ENCODE results near the gene NDRG4.

Gene NDRG4

DNA sequence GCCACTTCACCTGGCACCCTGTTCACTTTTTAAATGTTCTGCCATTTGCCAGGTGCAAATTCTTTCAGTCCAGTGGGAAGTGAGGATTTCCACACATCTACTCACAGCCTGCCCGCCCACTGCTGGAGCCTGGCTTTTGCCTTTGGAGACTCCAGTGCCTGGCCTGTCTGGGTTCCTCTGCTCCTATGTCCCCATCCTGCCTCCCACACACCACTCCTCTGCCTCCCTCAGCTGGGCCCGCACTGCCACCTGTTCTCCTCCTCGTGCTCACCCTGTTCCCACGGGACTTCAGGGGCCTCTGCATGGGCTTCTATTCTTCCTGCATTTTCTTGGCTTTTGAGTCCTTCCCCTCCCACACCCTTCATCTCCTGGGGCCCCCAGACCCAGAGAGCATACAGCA, 7.9 kb upstream of the NDRG4 start:
- no peak for DNase-seq (ENCODE audit: low read depth in 1 of 2, low spot score in 1 of 2)
- no peak for TF ChIP-seq JUND (IDR thresholded peaks at IDR 0.05; ENCODE audit: low read depth)
- in situ Hi-C loops (cut with HindIII; ENCODE audit: low pct_unique_long_range_greater_than_20kb, low sequenced_read_pairs), result no loop called here

DNA sequence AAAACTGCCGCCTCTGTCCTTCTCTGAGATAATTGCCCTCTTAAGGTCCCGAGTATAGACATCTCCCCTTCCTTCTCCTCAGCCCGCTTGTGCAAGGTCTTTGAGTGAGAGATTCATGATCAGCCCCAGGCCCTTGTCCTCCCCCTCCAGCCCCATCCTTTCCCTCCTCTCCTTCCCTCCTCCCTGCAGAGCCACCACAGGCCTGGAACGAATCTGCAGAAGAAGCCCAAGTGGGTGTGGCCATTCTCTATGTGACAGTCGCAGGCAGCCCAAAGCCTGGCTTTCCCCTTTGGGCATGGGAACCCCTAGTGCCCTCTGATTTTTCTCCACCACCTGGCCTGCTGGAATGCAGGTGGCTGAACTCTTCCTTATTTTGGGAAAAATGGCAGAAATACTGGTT, 7.2 kb upstream of the NDRG4 start:
- TF ChIP-seq JUND (IDR thresholded peaks at IDR 0.05; ENCODE audit: low read depth), result no peak
- in situ Hi-C loops (cut with HindIII; ENCODE audit: low pct_unique_long_range_greater_than_20kb, low sequenced_read_pairs), result no loop called here
- DNase-seq (ENCODE audit: low read depth in 1 of 2, low spot score in 1 of 2), result no peak

DNA sequence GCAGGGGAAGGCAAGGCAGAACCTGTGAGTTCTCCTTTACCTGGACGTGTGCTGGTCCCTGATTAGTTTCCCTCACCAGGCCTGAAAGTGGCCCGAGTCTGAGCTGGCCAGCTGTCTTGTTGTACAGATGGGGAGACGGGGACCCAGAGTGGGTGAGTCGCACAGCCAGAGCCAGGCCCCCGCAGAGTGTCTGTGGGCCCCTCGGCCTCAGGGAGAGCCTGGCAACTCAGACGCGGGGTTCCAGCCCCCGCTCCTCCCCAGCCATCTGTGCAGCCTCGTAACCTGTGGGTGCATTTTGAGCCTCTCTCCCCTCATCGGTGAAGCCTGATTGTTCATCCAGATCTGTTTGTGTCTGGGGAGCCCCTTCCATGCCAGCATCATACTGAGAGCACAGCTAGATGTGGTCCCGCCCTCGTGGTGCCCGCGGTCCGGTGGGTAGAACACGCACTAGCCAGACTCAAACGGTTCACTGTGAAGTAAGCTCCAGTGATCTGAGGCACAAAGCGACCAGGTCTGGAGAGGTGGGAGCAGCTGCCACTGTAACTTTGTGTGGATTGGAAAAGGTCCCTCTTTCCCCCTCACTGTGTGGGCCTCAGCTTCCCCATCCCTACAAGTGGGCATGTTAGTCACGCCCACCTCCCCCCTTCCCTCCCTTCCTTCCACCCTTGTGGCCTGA, 6.0 kb upstream of the NDRG4 start:
- DNase-seq (ENCODE audit: low read depth in 1 of 2, low spot score in 1 of 2), result no peak
- TF ChIP-seq JUND (IDR thresholded peaks at IDR 0.05; ENCODE audit: low read depth), result no peak
- in situ Hi-C loops (cut with HindIII; ENCODE audit: low pct_unique_long_range_greater_than_20kb, low sequenced_read_pairs), result no loop called here

DNA sequence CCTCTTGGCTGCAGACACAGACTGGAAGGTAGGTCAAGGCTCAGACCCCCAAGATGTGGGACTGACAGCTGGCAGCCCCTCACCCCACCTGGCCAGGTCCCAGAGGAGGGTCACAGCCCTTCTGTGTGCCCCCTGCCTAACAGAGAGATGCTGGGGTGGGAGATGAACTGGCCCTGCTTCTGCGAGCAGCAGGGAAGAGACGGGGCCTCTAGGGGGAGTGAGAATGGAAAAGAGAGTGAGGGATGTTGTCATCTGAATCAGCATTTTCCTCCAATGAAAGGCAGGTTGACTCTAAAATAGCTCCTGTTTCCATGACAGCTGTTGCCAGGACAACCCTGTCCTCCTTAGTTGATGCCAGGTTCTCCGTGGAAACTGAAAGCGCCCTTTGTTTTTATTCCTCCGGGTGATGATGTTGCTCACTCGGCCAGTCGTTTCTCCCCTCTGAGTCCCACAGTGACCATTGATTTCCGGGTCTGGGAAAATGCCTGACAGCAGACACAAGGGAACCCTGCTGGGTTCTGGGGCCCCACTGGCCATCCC, 4.9 kb upstream of the NDRG4 start:
- in situ Hi-C loops (cut with HindIII; ENCODE audit: low pct_unique_long_range_greater_than_20kb, low sequenced_read_pairs), result no loop called here
- no peak for TF ChIP-seq JUND (IDR thresholded peaks at IDR 0.05; ENCODE audit: low read depth)
- DNase-seq (ENCODE audit: low read depth in 1 of 2, low spot score in 1 of 2), result peak; percentile 62 to 92

DNA sequence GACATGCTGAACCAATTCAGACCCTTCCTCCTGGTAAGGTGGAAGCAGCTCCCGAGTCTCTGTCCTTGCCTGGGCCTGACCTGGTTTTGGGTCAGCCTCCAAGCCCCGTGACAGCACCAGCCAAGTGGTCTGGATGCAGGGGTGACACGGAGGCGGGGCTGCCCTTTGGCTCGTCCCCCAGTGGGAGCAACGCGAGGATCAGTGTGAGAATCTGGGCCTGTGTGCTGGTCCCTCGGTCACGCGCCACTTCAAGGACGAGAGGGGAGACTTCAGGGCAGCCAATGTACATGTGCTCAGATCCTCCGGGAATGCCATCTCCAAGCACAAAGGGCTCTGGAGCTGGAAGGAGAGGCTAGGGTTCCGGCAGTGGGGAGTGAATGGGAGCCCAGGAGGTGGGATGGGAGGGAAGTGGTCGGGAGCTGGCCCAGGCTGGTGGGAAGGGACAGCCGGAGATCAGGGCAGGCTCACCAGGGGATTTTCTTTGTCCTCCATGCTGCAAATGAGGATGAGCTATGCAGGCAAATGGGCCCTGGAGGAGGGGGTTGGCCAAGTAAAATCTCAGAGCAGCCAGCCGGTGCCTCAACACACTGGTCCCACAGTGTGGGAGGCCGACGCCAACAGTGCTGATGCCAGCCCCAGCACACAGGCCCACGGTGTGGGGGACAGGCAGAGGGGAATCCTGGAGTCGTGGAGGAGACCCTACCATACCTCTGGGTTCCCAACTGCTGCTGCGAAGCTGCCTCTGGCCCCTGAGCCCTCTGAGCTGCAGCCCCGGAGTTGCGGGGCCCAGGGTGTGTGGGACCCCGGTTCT, 4.2 kb upstream of the NDRG4 start:
- no peak for DNase-seq (ENCODE audit: low read depth in 1 of 2, low spot score in 1 of 2)
- in situ Hi-C loops (cut with HindIII; ENCODE audit: low pct_unique_long_range_greater_than_20kb, low sequenced_read_pairs), result no loop called here
- no peak for TF ChIP-seq JUND (IDR thresholded peaks at IDR 0.05; ENCODE audit: low read depth)

DNA sequence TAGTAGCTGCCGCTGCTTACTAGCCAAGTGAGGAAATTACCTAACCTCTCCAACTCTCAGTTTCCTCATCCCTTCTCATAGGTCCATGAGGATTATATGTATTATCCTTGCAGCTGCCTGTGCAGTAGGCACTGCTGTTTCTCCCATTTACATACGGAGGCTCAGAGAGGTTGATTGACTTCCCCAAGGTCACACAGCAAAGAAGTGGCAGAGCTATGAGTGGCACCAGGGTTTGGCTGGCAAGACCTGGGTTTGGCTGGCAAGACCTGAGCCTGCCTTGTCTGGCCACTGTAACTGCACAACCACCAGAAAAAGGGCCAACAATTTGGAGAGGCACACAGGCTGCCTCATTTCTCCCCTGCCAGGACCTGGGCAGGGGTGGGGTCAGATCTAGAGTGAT, 2.5 kb upstream of the NDRG4 start:
- in situ Hi-C loops (cut with HindIII; ENCODE audit: low pct_unique_long_range_greater_than_20kb, low sequenced_read_pairs), result no loop called here
- DNase-seq (ENCODE audit: low read depth in 1 of 2, low spot score in 1 of 2), result no peak

DNA sequence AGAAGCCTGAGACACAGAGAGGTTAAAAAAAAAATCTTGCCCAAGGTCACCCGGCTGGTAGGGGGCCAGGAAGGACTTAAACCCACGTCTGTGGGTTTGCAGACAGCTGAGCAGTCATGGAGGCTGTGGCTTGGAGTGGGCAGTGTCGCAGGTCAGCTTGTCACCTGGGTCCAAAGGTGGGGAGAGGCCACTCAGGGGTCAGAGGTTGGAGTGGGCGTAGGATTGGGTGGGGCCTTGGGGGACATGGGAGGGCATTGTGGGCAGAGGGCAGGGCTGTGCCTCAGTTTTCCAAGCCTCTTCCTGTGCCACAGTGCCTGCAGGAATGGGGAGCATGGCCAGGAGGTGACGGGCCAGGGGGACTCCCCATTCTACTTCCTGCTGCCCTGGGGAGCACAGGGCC, 2.0 kb upstream of the NDRG4 start:
- no peak for TF ChIP-seq JUND (IDR thresholded peaks at IDR 0.05; ENCODE audit: low read depth)
- in situ Hi-C loops (cut with HindIII; ENCODE audit: low pct_unique_long_range_greater_than_20kb, low sequenced_read_pairs), result no loop called here
- DNase-seq (ENCODE audit: low read depth in 1 of 2, low spot score in 1 of 2), result no peak

More for the DNA sequence above, 2.5 kb upstream of the NDRG4 start:
- TF ChIP-seq JUND (IDR thresholded peaks at IDR 0.05; ENCODE audit: low read depth), result no peak

DNA sequence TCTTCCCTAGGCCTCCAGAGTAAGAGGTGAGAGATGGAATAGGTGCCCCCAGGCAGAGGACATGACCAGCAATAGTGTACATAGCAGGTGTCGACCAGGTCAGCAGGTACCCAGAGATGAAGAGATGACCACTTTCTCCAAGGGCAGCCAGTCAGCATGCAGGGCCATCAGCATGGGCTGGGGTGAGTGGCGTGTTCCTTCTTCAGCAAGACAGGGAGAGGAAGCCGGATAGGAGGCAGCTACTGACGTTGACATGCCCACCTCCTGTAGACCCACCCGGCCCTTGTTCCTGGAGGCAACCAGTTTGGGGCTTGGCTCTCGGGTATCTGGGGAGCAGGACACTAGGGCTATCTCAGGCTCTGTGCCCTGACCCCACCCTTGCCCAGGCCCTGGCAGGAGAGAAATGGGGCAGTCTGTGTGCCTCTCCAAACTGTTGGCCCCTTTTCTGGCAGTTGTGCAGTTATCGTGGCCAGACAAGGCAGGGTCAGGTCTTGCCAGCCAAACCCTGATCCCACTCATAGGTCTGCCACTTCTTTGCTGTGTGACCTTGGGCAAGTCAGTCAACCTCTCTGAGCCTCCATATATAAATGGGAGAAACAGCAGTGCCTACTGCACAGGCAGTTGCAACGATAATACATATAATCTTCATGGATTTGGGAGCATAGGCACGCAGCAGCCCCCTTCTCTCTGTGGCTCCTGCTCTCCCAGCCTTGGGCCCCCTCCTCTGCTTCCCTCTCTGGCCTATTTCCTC, 1.4 kb upstream of the NDRG4 start:
- no peak for DNase-seq (ENCODE audit: low read depth in 1 of 2, low spot score in 1 of 2)
- in situ Hi-C loops (cut with HindIII; ENCODE audit: low pct_unique_long_range_greater_than_20kb, low sequenced_read_pairs), result no loop called here
- no peak for TF ChIP-seq JUND (IDR thresholded peaks at IDR 0.05; ENCODE audit: low read depth)

DNA sequence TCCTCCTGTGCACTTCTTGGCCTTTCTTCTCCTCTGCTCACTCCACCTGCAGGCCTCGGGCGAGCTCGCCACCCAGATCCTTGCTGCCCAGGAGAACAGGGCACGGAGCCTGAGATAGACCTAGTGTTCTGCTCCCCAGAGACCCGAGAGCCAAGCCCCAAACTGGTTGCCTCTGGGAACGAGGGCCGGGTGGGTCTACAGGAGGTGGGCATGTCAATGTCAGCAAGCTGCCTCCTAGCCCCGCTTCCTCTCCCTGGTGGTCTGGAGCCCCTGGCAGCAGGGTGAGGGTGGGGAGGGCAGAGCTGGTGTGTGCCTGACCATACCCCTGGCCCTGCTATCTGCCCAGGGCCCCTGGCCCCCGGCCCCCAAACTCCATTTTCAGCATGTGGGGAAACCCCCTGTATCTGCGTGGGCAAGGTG, 841 bp upstream of the NDRG4 start:
- no peak for TF ChIP-seq JUND (IDR thresholded peaks at IDR 0.05; ENCODE audit: low read depth)
- in situ Hi-C loops (cut with HindIII; ENCODE audit: low pct_unique_long_range_greater_than_20kb, low sequenced_read_pairs), result no loop called here
- no peak for DNase-seq (ENCODE audit: low read depth in 1 of 2, low spot score in 1 of 2)

DNA sequence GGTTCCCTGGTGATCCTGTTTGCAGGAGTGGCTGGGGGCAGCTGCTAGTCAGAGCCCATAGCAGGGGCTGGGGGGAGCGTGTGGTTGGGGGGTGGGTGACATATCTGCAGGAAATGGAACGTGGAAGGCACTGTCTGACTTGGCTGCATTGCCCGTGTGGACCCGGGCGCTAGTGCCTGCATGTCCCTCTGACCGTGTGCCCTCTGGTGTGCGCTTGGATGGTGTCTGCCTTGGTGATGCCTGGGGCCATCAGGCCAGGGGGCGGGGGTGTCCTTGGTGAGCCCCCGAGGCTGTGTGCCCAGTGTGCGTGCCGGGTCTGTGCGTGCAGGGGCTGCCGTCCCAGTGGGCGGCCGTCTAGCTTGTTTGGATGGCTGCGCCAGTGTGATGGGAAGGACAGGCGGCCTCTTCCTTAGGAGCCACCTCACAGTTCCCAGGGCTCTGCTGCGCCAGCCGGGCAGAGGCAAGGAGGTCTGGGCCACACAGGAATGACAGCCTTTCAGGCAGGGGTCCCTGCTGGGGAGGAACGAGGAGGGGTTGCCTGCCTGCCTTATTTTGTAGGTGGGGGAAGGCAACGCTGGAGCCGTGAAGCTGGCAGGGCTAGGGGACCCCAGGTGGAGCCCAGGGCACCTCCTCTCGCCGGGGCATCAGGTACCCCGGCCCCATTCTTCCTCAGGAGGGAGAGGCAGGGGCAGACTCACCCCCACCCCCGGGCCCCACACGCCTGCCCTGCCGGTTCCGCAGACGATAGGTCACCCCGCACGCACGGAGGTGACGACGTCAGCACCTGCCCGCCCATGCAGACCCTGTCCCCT, 693 bp downstream of the NDRG4 start:
- DNase-seq (ENCODE audit: low read depth in 1 of 2, low spot score in 1 of 2), result no peak
- no peak for TF ChIP-seq JUND (IDR thresholded peaks at IDR 0.05; ENCODE audit: low read depth)
- in situ Hi-C loops (cut with HindIII; ENCODE audit: low pct_unique_long_range_greater_than_20kb, low sequenced_read_pairs), result no loop called here

DNA sequence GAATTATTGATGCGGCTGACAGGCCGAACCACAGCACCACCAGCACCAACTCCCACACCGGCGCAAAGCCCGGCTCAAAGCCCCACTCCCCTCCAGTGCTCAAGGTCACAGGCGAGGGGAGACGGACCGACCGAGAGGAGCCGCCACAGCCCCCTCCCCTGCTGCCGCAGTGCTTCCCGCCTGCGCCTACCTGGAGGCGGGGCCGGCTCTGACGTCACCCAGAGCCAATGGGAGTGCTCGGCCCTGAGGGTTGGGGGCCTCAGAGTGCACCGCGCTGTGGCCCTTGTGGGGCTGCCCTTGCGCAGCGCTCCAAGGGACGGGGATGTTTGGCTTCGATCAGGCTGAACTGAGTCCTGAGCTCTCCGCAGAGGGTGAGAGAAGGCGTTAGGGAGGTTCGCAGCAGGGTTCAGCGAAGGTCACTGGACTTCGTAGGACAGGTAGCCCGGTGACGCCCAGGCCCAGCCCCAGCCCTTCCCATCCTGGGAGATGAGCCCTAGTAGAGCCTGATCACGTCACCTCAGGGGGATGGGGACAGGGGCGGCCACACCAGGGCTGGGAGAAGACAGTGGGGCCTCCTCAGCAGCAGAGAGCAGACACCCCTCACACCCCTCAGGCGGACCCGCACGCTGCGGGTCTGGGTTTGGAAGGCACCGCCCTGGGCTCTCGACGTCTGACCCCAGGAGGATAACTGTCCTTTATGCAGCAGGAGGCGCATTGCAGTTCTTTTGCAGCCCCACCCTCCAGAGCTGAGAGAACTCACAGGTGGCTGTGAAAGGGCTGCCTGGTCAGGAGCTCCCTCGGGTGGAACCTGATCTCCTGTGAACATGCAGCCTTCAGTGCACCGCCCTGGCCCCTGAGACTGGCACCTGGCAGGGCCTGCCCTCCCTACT, 1.5 kb downstream of the NDRG4 start:
- TF ChIP-seq JUND (IDR thresholded peaks at IDR 0.05; ENCODE audit: low read depth), result no peak
- no peak for DNase-seq (ENCODE audit: low read depth in 1 of 2, low spot score in 1 of 2)
- in situ Hi-C loops (cut with HindIII; ENCODE audit: low pct_unique_long_range_greater_than_20kb, low sequenced_read_pairs), result no loop called here
